Activated gamma-delta T cell (primary cell): ENCODE results near the gene PIGU.
"Not testable (repeated sequence)": the region's sequence is repeated elsewhere in the genome, so short reads cannot be mapped to it uniquely, and the experiment has no call there.

Experiments used
- DNase-seq: peaks from one replicate; lab custom pipeline; 2025; lab: John Stamatoyannopoulos, UW

PIGU gene

DNA sequence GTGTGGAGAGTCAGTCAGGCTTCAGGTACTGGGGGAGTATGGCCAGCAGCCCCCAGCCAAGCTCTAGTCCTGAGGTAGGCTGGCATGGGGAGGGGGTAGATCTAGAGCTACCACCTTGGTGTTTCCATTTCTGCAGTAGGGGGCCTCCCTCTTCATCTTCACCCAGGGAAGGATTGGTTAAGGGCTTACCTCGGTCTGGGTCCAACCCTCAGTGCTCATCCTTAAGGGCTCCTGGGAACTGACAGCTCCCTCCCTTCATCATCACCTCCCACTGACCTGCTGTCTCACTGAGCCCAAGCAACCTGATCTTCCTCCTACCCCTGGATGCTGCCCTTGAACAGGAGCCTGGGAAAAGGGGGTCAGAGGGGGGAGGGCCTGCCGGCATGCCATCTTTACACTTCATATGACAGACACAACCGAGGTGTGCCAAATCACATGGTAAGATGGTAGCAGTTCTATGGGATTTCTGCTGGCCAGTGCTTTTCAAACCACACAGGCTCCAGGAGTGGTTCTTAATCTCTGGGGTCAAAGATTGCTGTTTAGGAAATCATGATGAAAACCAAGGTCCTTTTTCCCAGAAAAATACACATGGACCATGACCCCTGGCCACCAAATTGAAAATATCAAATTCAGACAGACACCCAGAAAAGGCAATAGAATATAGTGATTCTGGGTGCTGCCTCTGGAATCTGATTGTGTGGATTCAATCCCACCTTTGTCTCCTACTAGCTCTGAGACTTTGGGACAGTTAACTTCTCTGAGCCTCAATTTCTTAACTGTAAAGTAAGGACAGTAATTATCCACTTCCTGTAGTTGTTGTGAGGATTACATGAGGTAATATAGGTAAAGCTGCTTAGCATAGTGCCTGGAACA is 30.3 kb upstream of the PIGU start:
- no peak for DNase-seq

DNA sequence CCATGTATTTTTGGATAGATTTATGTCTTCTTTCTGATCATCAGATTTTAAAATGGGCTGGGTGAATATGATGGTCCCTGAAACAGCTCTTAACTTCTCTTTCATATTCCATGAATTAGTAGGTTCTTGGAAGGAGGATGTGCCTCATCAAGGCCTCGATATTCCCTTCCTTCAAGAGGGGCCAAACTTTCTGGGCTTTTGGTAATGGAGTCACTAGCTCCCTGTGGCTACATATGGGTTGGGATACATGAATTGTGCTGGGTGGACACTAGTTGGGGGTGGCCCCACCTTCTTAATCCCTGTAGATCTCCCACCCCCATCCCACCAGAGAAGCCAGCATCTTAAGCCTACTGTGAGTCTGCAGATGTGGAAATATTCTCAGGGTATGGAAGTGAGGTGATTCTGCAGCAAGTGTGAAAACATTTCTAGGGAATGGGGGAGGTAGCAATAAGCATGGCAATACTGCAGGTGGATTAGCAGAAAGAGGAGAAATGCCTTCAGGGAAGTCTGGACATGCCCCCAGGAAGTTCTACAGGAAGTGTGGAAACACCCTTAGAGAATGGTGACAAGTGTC is 29.5 kb upstream of the PIGU start:
- no peak for DNase-seq

DNA sequence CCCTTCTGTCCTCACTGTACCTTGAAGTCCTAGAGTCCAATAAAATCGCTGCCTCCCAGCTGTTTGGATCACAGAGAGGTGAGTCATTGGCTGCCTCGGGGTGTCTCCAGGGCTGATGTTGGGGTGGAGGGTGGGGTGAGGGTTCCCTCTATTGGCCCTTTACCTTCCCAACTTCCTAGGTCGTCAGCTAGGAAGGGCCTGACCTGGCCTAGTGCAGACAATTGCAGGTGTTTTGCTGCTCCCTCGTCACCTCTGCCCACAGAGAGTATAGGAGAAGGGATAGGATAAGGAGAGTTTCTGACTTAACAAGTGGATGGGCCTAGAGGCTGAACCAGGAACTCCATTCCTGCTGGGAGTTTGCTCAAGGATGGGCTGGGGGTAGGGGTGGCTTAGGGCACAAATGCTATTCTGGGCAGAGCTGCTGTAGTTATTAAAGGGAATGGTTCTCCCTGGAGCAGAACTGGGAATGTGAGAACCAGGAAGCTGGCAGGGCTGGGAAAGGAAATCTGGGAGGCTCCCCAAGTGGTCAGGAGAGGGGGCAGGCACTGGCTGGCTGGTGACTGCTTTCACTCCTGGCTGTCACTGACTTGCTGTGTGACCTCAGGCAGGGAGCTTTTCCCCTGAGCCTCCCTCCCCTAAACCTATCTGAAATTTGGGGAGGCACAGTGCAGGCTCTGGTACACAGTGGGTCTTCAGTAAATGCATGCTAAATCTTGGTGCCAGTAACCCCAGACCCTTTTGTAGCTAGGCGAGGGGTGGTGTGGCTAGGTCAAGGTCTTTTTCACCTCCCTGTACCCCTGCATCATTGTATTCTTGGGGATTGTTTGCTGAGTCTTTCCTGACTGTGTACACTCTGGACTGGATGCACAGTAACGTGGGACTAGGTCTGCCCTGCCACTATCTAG is 28.8 kb upstream of the PIGU start:
- no peak for DNase-seq

DNA sequence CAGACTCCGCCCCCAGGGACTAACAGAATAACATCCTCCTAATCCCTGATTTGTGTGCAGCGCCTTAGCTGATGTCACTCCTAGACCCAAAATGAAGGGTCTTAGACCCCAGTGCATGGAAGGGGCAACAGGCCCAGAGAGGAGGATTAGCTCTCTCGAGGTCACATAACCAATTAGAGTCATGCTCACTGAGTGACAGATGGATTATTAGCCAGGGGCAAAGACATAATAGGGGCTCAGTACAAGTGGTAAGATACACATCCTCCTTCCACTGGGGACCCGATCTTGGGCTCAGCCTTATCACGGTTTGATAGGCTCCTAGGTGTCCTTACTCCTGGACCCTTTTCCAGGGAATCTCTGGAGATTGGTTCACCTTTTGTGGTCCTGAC is 28.1 kb upstream of the PIGU start:
- no peak for DNase-seq

DNA sequence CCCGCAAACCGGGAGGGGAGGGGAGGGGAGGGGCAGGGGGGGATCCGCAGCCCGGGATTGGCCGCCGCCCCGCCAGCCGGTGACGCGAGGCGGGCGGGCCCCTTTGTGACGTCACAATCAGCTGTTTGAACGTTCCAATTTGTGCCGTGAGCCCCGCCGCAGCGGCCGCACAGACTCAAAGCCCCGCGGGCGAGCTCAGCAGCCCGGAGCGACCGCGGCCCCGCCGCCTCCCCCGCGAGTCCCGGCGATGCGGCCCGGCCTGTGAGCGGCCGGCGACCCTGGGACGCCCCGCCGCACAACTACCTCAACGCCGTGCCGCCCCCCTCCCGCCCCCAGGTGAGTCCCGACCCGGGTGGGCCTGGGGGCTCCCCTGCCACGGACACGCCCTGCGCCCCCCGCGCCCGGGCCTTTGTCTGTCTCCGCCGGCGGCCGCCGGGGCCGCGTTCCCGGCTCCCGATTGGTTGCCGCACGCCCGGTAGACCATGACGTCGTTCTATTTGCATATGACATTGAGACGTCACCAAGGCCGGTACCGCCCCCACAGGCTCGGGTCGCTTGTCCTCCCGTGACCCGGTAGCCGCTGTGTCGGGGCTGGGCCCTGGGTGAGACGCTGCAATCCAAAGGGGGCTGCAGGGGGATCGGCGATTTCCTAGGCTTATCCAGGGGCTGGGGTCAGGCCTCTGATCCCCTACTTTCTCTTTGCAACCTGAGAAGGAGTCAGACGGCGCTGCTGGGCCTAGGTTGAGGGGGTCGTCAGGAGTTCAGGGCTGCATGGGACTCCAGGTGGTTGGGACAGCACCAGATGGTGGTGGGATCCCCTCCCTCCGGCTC is 27.5 kb upstream of the PIGU start, which contains the start of gene TP53INP2:
Gene TP53INP2, plus strand, starts transcription at position 168 of the 831 bp plus-strand sequence. CDS start 4,396 bp downstream, outside the sequence.
- DNase-seq = peak; percentile 84

DNA sequence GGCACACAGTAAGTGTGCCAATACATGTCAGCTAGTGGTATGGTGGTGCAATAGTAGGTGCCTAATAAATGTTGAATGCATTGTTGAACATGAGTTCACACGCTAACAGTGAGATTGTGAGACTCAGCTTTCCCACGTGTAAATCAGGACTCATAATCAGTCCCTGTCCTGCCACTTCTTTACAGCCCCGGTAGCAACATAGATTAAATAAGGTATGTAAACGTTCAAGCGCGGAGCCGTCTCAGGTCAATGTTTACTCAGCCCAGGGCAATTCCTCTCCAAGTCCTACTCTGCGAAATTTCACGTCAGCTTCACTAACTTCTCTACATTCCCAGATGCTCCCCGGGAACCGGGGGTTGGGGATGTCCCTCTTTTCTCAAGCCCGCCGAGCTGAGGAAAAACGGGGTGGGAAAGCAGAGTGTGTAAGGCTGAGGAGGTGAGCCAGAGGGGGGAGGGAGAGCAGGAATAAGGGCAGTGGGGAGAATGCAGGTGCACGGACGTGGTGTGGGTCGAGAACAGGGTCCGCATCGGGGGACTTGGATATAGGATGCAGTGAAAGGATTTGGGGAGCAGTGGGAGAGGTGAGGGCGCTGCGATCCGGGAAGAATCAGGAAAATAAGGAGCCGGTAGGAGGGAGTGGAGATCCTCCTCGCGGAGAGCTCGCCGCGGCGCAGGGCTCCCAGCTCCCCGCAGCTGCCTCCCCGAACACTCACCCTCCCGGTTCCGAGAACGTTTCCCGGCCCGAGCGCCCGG is 26.7 kb upstream of the PIGU start:
- no peak for DNase-seq

DNA sequence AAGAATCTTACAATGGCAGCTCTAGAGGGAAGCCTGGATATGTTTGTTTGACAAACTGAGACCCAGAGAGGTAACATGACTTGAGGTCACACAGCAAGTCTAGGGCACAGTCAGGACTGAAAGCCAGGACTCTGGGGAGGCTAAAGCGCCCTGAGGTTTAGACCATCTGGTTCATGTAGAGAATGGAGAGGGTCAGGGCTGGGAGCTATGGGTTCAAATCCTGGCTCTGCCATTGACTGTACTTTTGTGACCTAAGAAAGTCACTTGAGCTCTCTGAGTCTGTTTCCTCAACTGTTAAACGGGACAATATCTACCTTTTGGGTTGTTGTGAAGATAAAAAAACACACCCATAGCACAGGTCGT is 26.1 kb upstream of the PIGU start:
- no peak for DNase-seq

DNA sequence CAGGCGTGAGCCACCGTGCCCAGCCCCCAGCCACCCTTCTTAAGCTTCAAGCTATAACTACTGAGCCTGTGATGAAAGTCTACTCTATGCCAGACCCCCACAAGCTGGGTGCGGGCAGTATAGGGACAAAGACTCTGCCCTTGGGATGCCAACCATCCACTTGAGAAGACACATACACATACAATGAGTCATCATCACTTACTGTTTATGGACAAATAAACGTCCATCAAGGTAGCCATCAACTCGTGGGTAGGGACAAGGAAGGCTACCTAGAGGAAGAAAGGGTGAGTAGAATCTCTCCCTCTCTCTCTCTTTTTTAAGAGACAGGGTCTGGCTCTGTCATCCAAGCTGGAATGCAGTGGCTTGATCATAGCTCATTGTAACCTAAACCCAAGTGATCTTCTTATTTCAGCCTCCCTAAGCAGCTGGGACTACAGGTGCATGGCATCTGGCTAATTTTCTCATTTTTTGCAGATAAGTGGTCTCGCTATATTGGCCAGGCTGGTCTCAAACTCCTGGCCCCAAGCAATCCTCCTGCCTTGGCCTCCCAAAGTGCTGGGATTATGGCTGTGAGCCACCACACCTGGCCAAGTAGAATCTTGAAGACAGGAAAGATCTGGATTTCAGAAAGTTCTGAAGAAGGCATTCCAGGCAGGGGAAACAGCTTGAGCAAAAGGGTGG is 24.7 kb upstream of the PIGU start:
- DNase-seq = no peak

DNA sequence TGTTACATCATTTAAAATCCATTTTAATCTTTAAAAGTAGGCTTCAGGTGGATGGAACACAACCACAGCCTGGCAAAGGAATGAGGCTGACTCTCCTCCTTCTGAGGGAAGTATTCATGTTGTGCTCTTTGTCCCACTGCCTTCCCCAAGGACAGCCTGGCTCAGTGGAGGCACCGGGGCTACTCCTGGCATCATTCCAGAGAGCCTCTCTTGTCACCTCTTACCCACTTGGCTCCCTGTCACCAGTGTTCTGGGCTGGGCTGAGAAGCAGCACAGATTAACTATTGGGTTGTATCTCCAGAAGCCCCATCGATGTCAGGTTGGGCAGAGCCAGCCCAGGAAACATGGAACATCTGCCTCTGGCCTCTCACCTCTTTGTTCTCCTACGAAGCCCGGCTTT is 16.5 kb upstream of the PIGU start:
- DNase-seq = no peak

DNA sequence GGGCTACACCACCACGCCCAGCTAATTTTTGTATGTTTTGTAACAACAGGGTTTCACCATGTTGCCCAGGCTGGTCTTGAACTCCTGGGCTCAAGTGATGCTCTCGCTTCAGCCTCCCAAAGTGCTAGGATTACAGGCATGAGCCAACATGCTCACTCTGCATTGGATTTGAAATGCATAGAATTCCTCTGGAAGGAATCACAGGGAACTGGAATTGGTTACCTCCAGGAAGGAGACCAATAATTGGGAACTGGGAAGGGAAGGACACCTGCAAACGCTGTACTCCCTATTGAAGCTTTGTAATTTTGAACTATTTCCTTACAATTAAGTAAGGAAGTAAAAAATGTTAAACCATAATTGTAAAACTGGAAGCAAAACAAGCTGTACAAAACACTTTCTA is 14.9 kb upstream of the PIGU start:
- DNase-seq = no peak

DNA sequence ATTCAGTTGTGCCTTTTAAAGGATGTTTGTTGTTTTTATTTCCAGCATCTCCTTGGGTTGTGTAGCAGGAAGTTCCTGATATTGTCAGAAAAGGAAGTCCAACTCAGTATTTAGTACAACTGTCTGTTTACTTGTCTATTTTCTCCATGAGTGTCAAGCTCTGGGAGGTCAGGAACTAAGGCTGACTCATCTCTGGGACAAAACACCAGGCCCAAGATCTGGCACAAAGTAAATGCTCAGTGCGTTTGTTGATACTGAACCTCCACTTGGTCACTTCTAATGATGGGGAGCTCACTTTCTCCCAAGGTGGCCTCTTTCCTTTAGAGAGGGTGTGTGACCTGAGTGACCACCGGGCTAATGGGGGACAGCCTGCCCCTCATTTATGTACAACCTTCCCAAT is 12.6 kb upstream of the PIGU start:
- no peak for DNase-seq

DNA sequence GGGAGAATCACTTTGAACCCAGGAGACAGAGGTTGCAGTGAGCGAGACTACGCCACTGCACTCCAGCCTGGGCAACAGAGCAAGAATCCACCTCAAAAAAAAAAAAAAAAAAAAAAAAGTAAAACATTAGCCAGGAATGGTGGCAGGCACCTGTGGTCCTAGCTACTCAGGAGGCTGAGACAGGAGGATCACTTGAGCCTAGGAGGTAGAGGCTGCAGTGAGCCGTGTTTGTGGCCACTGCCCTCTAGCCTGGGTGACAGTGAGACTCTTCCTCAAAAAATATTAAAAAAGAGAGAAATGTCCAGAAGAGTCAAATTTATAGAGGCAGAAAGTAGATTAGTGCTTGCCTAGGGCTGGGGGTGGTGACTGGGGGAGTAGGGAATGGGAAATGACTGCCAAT is 6.8 kb upstream of the PIGU start:
- no peak for DNase-seq

DNA sequence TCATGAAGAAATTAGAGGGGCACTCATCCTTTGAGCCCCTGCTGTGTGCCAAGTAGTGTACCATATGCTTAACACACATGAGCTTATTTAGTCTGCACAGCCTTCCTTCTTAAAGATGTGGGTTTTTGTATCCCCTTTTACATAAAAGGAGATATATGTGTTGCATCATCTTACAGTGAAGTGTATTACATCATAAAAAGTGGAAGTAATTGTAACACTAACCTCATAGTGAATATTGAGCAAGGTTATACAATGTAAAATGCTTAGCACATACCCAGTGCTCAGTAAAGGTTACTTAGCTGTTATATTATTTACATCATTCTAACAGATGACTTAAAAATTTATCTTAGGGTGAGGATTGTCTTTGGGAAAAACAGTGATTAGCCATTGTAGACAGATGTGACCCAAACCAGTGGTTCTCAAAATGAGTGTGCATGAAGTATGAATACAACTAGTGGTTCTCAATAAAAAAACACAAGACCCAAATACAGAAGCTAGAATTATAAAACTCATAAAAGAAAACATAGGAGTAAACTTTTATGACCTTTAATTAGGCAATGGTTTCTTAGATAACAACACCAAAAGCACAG is 3.8 kb upstream of the PIGU start:
- no peak for DNase-seq

DNA sequence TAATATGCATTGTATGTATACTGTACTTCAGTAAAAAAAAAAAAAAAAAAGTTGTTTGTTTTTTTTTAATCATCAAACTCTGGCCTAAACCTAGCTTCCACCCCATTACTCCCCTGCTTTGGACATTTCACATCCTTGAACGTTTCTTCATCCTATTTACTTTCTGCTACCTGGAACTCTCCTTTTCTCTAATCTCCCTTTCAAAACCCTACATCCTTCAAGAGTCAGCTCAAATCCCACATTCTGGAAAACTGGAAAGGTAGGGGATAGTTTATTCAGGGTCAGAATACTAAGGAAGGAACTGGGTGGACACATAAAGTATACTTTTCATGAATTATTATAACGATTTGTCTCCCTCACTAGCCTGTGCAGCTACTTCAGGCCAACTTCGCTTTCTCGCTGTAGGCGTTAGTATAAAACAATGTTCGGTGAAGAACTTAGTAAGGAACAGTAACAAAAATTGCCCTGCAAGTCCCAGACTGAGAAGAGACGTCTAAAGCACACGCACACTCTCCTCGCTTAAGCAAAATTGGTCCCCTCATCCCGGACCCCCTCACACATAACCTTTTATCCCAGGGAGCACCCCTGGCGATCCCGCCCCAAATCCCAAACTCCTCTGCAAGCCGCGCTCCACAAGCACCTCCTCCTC is 775 bp downstream of the PIGU start:
- DNase-seq = no peak

DNA sequence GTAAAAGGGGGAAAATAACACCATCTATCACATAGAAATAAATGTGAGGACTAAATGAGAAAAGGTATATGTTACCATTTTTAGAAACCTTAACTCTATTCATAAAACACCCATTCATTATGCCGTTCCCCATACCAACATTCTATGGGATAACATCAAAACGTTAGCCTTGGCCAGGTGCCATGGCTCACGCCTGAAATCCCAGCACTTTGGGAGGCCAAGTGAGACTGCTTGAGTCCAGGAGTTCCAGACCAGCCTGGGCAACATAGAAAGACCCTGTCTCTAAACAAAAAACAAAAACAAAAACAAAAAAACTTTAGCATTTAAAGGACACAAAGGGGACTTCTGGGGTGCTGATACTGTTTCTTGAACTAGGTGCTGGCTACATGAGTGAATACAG is 1.3 kb downstream of the PIGU start:
- no peak for DNase-seq

DNA sequence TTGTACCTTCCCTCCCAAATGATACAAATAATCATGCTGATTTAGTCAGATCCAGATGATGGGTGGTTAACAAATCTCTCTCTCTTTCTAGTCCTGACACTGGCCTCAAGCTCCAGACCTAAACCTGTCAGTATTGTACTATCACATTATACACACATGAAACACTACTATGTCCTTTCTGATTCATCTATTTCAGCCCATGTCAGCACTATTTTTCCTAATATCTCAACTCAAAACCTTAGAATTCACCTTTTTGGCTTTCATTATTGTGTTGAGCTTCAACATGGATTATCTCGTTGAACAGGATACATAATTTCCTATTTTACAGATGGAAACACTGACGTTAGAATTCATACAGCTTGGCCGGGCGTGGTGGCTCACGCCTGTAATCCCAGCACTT is 3.5 kb downstream of the PIGU start:
- no peak for DNase-seq

DNA sequence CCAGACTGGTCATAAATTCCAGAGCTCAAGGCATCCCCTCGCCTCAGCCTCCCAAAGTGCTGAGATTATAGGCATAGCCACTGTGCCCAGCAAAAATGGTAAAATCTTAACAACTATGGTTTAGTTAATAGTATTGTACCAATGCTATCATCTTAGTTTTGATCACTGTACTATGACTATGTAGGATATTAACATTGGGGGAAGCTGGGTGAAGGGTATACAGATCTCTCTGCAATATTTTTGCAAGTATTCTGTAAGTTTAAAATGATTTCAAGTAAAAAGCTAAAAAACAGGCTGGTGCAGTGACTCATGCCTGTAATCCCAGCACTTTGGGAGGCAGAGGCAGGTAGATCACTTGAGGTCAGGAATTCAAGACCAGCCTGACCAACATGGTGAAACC is 7.8 kb downstream of the PIGU start:
- no peak for DNase-seq

DNA sequence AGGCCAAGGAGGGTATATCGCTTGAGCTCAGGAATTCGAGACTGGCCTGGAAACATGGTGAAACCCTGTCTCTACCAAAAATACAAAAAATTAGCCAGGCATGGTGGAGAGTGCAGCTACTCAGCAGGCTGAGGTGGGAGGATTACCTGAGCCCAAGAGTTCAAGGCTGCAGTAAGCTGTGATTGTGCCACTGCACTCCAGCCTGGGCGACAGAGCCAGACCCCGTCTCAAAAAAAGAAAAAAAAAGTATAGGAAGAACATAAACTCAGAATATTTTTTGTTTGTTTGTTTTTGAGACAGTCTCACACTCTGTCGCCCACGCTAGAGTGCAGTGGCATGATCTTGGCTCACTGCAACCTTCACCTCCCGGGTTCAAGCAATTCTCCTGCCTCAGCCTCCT is 12.1 kb downstream of the PIGU start:
- DNase-seq = not testable (repeated sequence)

DNA sequence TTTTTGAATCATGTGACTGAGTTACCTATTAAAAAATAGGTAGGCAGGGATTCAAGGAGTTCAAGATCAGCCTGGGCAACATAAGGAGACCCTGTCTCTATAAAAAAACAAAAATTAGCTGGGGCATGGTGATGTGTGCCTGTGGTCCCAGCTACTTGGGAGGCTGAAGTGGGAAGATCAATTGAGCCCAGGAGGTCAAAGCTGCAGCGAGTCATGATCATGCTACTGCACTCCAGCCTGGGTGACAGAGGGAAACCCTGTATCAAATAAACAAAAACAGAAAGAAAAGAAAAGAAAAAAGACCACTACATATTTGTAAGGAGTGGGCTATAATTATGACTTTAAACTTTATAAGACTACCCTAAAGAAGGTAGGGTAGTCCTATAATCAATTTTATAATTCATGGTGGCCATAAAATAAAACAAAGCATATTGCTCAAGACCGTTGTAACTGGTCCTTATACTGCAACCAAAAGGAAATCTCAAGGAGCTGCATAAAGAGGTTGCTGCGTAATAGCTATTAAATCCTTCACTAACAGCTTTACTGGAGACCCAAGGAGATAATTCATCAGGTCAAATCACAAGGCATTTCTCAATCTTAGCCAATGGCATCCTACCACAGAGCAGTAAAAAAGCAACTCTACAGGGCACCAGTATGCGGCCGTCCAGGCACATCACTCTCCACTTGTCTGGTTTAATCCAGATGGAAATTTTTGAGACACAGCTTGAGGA is 13.5 kb downstream of the PIGU start:
- no peak for DNase-seq
